Smooth muscle cell (in vitro differentiated cells): ENCODE results near the gene LIPC. TPM values are rescaled to one million over a fixed set of nuclear protein-coding genes. Genes with fewer than 3 reads are reported as not detected.
A peak's percentile ranks its signal among the peaks of the same experiment; 100 is the strongest.

ENCODE experiments used
- DNase-seq: peaks from one replicate; lab custom pipeline; 2025; ENCODE audit not compliant: unreplicated experiment; lab: John Stamatoyannopoulos, UW
- H2AFZ ChIP-seq: fragments of 200-600 bp; sonication (generic); 2 replicates; pipeline ENCODE4 v1.6.0; 2016; ENCODE audit warnings: antibody characterized with exemption, low read depth, mild to moderate bottlenecking
- H3F3A ChIP-seq: fragments of 200-600 bp; sonication (generic); 2 replicates; pipeline ENCODE4 v1.6.0; 2017; ENCODE audit warnings: antibody characterized with exemption, low read depth
- H3K27ac ChIP-seq: fragments of 200-600 bp; sonication (generic); 2 replicates; pipeline ENCODE4 v1.5.1; 2016; ENCODE audit warnings: low read depth, mild to moderate bottlenecking
- H3K27me3 ChIP-seq: fragments of 200-600 bp; sonication (generic); 2 replicates; pipeline ENCODE4 v1.6.1; 2016; ENCODE audit warnings: low read depth, mild to moderate bottlenecking
- H3K36me3 ChIP-seq: fragments of 200-600 bp; sonication (generic); 2 replicates; pipeline ENCODE4 v1.5.1; 2016; ENCODE audit warnings: low read depth
- H3K4me1 ChIP-seq: fragments of 200-600 bp; sonication (generic); 2 replicates; pipeline ENCODE4 v1.5.1; 2016; ENCODE audit warnings: low read depth
- H3K4me2 ChIP-seq: fragments of 200-600 bp; sonication (generic); 2 replicates; pipeline ENCODE4 v1.6.0; 2016; ENCODE audit warnings: mild to moderate bottlenecking
- H3K4me3 ChIP-seq: fragments of 200-600 bp; sonication (generic); 2 replicates; pipeline ENCODE4 v1.5.1; 2016; ENCODE audit warnings: mild to moderate bottlenecking
- H3K79me2 ChIP-seq: fragments of 200-600 bp; sonication (generic); 2 replicates; pipeline ENCODE4 v1.6.0; 2016; ENCODE audit warnings: low read depth, mild to moderate bottlenecking
- H3K9ac ChIP-seq: fragments of 200-600 bp; sonication (generic); 2 replicates; pipeline ENCODE4 v1.6.0; 2016; ENCODE audit warnings: low read depth
- H3K9me3 ChIP-seq: fragments of 200-600 bp; sonication (generic); replicated peaks from 2 replicates; pipeline ENCODE4 v1.5.1; 2016; ENCODE audit warnings: low read depth
- H4K20me1 ChIP-seq: fragments of 200-600 bp; sonication (generic); 2 replicates; pipeline ENCODE4 v1.6.0; 2016; ENCODE audit warnings: low read depth
- WGBS: methylation state at CpG from one replicate; pipeline ENCODE4 v1.1.7; 2016; ENCODE audit warnings: low lambda C conversion rate; 5-methylcytosine and 5-hydroxymethylcytosine counted together
- polyA plus RNA-seq: library from polyadenylated mRNA; unstranded; fragments of >200 nt; fragmentation: Nextera tagmentation; extraction: Ambion mirVana; gene quantifications from 2 replicates; pipeline ENCODE4 v1.2.1, GENCODE V29; 2016
- total RNA-seq: library from RNA; depleted of rRNA; stranded (reverse); fragments of >200 nt; gene quantifications from 2 replicates; pipeline ENCODE4 v1.2.3, GENCODE V29; 2014
- TF ChIP-seq, protein P1 (sequence below): fragments of 200-600 bp; sonication (generic); IDR thresholded peaks from 2 replicates; pipeline ENCODE4 v1.5.1; 2017; ENCODE audit warnings: borderline replicate concordance, mild to moderate bottlenecking, antibody characterized with exemption; ENCODE audit not compliant: insufficient read depth, poor library complexity, severe bottlenecking

The LIPC gene
- total and polyA plus RNA-seq, 2 experiments from 2014 or later = not detected

DNA sequence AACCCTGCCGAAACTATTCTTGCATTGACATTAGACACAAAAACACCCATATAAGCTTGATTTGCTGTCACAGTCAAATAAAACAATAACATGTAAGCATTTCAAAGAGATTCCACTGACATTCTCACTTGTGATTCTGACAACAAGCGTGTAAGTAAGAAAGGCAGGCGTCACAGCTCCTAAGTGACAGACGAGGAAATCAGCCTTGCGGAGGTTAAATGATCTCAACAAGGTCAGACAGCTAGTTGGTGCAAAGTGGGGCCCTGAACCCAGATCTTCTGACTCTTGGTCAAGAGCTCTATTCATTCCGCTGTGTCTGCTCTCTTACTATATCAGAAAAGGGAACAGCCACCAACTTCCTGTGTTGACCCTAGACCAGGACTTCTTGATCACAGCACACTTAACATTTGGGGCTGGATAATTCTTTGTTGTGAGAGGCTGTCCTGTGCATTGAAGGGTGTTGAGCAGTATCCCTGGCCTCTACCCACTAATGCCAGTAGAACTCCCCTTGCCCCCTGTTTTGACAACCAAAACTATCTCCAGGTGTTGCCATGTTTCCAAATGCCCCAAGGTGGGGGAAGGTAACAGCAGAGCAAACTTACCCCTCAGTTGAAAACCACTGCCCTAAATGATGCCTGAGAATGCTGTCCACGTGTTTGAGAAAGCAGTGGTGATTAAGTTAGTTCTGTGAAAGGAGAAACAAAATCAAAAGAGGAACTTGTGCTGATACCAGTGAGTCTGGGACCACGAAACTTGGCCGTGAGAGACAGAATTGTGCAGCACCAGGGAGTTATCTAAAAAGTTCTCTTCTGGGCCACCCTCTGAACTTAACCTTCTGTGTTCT is 86.1 kb downstream of the LIPC start:
- Histone ChIP-seq H3K27ac (peak overlapping the region; percentile 4), H3K4me2 (peak overlapping the region; percentile 1), H3K36me3 (no peaks in the 10 kb centered on the region), H3K9ac (no peak overlapping the region), H3K9me3 (no peaks in the 10 kb centered on the region), H2AFZ (peak overlapping the region; percentile 23), H3K27me3 (no peaks in the 10 kb centered on the region), H3F3A (peaks cover 16% of the 10 kb centered on the region), H3K79me2 (no peaks in the 10 kb centered on the region), H3K4me1 (peaks cover 12% of the 10 kb centered on the region), H4K20me1 (no peaks in the 10 kb centered on the region), H3K4me3 (no peak overlapping the region)
- WGBS = 63% methylated on average over 9 of the region's 9 CpGs
- TF ChIP-seq, protein P1, sequence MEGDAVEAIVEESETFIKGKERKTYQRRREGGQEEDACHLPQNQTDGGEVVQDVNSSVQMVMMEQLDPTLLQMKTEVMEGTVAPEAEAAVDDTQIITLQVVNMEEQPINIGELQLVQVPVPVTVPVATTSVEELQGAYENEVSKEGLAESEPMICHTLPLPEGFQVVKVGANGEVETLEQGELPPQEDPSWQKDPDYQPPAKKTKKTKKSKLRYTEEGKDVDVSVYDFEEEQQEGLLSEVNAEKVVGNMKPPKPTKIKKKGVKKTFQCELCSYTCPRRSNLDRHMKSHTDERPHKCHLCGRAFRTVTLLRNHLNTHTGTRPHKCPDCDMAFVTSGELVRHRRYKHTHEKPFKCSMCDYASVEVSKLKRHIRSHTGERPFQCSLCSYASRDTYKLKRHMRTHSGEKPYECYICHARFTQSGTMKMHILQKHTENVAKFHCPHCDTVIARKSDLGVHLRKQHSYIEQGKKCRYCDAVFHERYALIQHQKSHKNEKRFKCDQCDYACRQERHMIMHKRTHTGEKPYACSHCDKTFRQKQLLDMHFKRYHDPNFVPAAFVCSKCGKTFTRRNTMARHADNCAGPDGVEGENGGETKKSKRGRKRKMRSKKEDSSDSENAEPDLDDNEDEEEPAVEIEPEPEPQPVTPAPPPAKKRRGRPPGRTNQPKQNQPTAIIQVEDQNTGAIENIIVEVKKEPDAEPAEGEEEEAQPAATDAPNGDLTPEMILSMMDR = no peak
- no peak for DNase-seq

DNA sequence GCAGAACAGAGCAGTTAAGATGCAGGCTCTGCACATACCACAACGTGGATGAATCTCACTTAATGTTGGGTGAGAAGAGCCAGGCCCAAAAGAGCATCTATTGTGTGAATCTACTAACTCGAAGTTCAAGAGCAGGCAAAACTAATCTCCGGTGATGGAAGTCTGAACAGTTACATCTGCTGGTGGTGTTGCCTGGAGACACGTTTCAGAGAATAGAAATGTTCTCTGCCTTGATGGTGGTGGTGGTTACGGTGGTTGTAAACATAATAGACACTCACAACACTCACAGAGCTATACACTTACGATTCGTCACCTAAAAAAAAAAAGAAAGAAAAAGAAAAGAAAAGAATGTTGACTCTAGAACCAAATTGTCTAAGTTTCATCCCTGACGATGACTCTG is 86.8 kb downstream of the LIPC start:
- Histone ChIP-seq H3F3A (peaks cover 16% of the 10 kb centered on the region), H3K4me3 (no peak overlapping the region), H4K20me1 (no peaks in the 10 kb centered on the region), H3K27me3 (no peaks in the 10 kb centered on the region), H3K79me2 (no peaks in the 10 kb centered on the region), H3K9ac (no peak overlapping the region), H3K9me3 (no peaks in the 10 kb centered on the region), H2AFZ (peak overlapping the region; percentile 23), H3K36me3 (no peaks in the 10 kb centered on the region), H3K4me2 (no peak overlapping the region), H3K4me1 (peaks cover 12% of the 10 kb centered on the region), H3K27ac (peak overlapping the region; percentile 1)
- 49% methylated on average over 6 of the region's 8 CpGs for WGBS
- no peak for DNase-seq
- TF ChIP-seq, protein P1 = no peak

DNA sequence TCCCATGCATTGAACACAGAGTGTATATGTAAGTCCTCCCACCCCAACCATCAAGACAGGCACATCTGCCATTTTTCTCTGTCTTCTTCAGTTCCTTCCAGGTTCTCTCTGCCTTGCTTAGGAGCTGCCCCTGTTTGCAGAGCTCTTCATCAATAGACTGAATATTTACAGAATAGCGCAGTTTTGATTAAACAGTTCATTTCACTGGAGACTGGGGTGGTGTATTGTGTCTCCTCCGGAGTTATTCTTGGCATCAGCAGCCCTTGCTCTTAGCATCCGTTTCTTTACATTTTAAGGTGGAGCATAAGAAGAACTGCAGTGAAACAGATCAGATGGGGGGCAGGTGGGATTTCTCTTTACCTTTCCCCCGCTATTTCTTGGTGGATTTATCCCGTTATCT is 87.7 kb downstream of the LIPC start:
- Histone ChIP-seq H3K4me3 (no peak overlapping the region), H3K27me3 (no peaks in the 10 kb centered on the region), H3K79me2 (no peaks in the 10 kb centered on the region), H3K36me3 (no peaks in the 10 kb centered on the region), H2AFZ (no peak overlapping the region), H3K9ac (no peak overlapping the region), H3K4me2 (no peak overlapping the region), H4K20me1 (no peaks in the 10 kb centered on the region), H3K9me3 (no peaks in the 10 kb centered on the region), H3K4me1 (peaks cover 12% of the 10 kb centered on the region), H3K27ac (no peak overlapping the region), H3F3A (peaks cover 16% of the 10 kb centered on the region)
- WGBS = 77% methylated on average over 5 of the region's 5 CpGs
- DNase-seq = no peak
- TF ChIP-seq, protein P1 = no peak

DNA sequence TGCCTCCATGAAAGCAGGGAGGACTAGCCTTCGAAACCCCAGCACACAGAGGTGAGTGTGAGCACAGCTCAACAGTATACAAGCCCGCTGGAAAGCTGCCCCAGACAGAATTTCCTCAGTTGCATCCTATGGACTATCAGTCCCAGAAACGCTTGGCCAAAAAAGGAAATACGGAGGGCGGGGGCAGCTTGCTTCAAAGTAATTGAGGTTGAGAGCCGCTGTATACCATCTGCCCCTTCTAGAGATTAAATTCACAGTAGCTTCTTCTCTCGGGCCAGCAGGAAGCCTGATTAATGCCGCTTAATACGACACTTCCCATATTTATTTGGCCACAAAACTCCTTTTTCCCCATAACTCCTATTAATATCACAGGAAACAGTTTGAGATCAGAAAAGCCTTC is 88.7 kb downstream of the LIPC start:
- H2AFZ ChIP-seq = peak overlapping the region; percentile 34
- peaks cover 16% of the 10 kb centered on the region for H3F3A ChIP-seq
- no peak overlapping the region for H3K9ac ChIP-seq
- peak overlapping the region; percentile 54 for H3K4me2 ChIP-seq
- no peaks in the 10 kb centered on the region for H3K79me2 ChIP-seq
- peaks cover 12% of the 10 kb centered on the region for H3K4me1 ChIP-seq
- DNase-seq = no peak
- WGBS = 47% methylated on average over 9 of the region's 9 CpGs
- no peak overlapping the region for H3K4me3 ChIP-seq
- no peaks in the 10 kb centered on the region for H3K27me3 ChIP-seq
- no peaks in the 10 kb centered on the region for H3K9me3 ChIP-seq
- TF ChIP-seq, protein P1 = no peak
- H3K27ac ChIP-seq = peak overlapping the region; percentile 74
- no peaks in the 10 kb centered on the region for H3K36me3 ChIP-seq
- no peaks in the 10 kb centered on the region for H4K20me1 ChIP-seq
